OCI-LY7 (cell line): ENCODE measurements around the gene INSL3. TPM values are rescaled to one million over a fixed set of nuclear protein-coding genes. Genes with fewer than 3 reads are reported as not detected.

Experiments used
- BruUV-seq: library from RNA; stranded (reverse); fragments of 400-500 nt; replicated peaks from 2 replicates; lab custom pipeline; 2021; lab: Mats Ljungman, UMichigan
- CTCF ChIA-PET: fragments of 300-600 bp; sonication (Branson Sonifier 250); formaldehyde crosslinking; loops from one replicate; lab custom pipeline; 2022; ENCODE audit warnings: antibody characterized with exemption; ENCODE audit not compliant: unreplicated experiment; lab: Charles Lee
- POLR2A ChIA-PET: fragments of 300-600 bp; sonication (Branson Sonifier 250); formaldehyde crosslinking; loops from one replicate; lab custom pipeline; 2022; ENCODE audit warnings: antibody characterized with exemption; lab: Charles Lee
- DNase-seq: peaks from one replicate; pipeline ENCODE4 v3.0.0-alpha.2; 2015; ENCODE audit warnings: low spot score
- H2AFZ ChIP-seq: fragments of 200-600 bp; sonication (generic), shearing (Covaris generic); 2 replicates; pipeline ENCODE4 v1.6.1; 2014; ENCODE audit warnings: mild to moderate bottlenecking, antibody characterized with exemption, low read length, moderate library complexity
- H3K27ac ChIP-seq: fragments of 200-600 bp; sonication (generic); 2 replicates; pipeline ENCODE4 v1.5.1; 2014; ENCODE audit warnings: mixed run types, low read depth, mild to moderate bottlenecking, moderate library complexity, low read length, inconsistent platforms; ENCODE audit not compliant: poor library complexity, severe bottlenecking
- H3K36me3 ChIP-seq: fragments of 200-600 bp; sonication (generic); 2 replicates; pipeline ENCODE4 v1.6.1; 2014; ENCODE audit warnings: mild to moderate bottlenecking, antibody characterized with exemption, low read length, moderate library complexity, mixed read lengths; ENCODE audit not compliant: insufficient read depth
- H3K4me1 ChIP-seq: fragments of 200-600 bp; sonication (generic); 2 replicates; pipeline ENCODE4 v1.5.1; 2014; ENCODE audit warnings: mild to moderate bottlenecking, low read length; ENCODE audit not compliant: insufficient read depth, poor library complexity, severe bottlenecking
- H3K4me2 ChIP-seq: fragments of 200-600 bp; sonication (generic); 2 replicates; pipeline ENCODE4 v1.6.1; 2014; ENCODE audit warnings: mild to moderate bottlenecking, low read length
- H3K4me3 ChIP-seq: fragments of 200-600 bp; sonication (generic); 2 replicates; pipeline ENCODE4 v1.5.1; 2014; ENCODE audit warnings: mild to moderate bottlenecking, low read depth, low read length; ENCODE audit not compliant: poor library complexity, severe bottlenecking
- H3K79me2 ChIP-seq: fragments of 200-600 bp; sonication (generic); 2 replicates; pipeline ENCODE4 v1.6.1; 2016; ENCODE audit warnings: low read depth, mild to moderate bottlenecking, low read length, moderate library complexity, mixed read lengths; ENCODE audit not compliant: insufficient read depth
- H3K9me2 ChIP-seq: fragments of 200-600 bp; sonication (generic); 2 replicates; pipeline ENCODE4 v1.6.1; 2016; ENCODE audit warnings: mild to moderate bottlenecking, low read length, mixed read lengths; ENCODE audit not compliant: insufficient read depth
- H3K9me3 ChIP-seq: fragments of 200-600 bp; sonication (generic); 2 replicates; pipeline ENCODE4 v1.6.1; 2014; ENCODE audit warnings: mild to moderate bottlenecking, mixed run types, low read length, mixed read lengths
- H4K20me1 ChIP-seq: fragments of 200-600 bp; sonication (generic); 2 replicates; pipeline ENCODE4 v1.6.1; 2014; ENCODE audit warnings: mild to moderate bottlenecking, antibody characterized with exemption, low read length, moderate library complexity, mixed read lengths; ENCODE audit not compliant: insufficient read depth
- CTCF ChIP-seq: fragments of 200-600 bp; sonication (generic); conservative IDR thresholded peaks from 2 replicates; pipeline ENCODE4 v1.5.1; 2014; ENCODE audit warnings: mild to moderate bottlenecking, antibody characterized with exemption, low read length, moderate library complexity, mixed read lengths
- EZH2phosphoT487 ChIP-seq: fragments of 200-600 bp; sonication (generic); IDR thresholded peaks from 2 replicates; pipeline ENCODE4 v1.6.1; 2018; ENCODE audit warnings: low read depth, borderline replicate concordance, mild to moderate bottlenecking, mixed run types, antibody characterized with exemption, low read length, moderate library complexity, mixed read lengths
- intact Hi-C: fragments of 100-400 bp; cut with micrococcal nuclease; formaldehyde crosslinking; loops from one replicate; pipeline ENCODE4 v1.10.0; 2022; ENCODE audit not compliant: unreplicated experiment
- total RNA-seq, 2 experiments: library from RNA; depleted of rRNA in 1 of 2; stranded (reverse); fragments of >200 nt in 1 of 2; shearing (Covaris generic) in 1 of 2; gene quantifications; 2 replicates each; pipeline ENCODE4 v1.2.3, GENCODE V29; 2014 to 2022

INSL3 gene
- total RNA-seq, 2 experiments from 2014 or later = 0.25 to 0.38 TPM

- Histone ChIP-seq H3K79me2 (no peaks in the 10 kb centered on the region), H3K36me3 (peaks cover 11% of the 10 kb centered on the region), H3K4me3 (no peak overlapping the region), H3K4me2 (no peak overlapping the region), H4K20me1 (no peaks in the 10 kb centered on the region), H3K27ac (no peak overlapping the region), H3K9me2 (no peaks in the 10 kb centered on the region), H3K4me1 (peaks cover 21% of the 10 kb centered on the region), H3K9me3 (no peaks in the 10 kb centered on the region), H2AFZ (no peak overlapping the region)
- ChIA-PET CTCF (no interaction called here), POLR2A (no interaction called here)
- DNase-seq = no peak
- BruUV-seq = no TSS peak
- intact Hi-C loops = no loop called here
- no peak for TF ChIP-seq CTCF
- no peak for TF ChIP-seq EZH2phosphoT487
Measured at GRCh38 chr19:17843908-17844490, 22.7 kb upstream of the INSL3 start.

GRCh38 chr19:17843292-17843827, 22.0 kb upstream of the INSL3 start:
- intact Hi-C loops = no loop called here
- BruUV-seq = no TSS peak
- H3K36me3 ChIP-seq = peaks cover 12% of the 10 kb centered on the region
- no peaks in the 10 kb centered on the region for H3K9me3 ChIP-seq
- CTCF ChIA-PET = no interaction called here
- no peak overlapping the region for H3K27ac ChIP-seq
- no peaks in the 10 kb centered on the region for H3K79me2 ChIP-seq
- H2AFZ ChIP-seq = no peak overlapping the region
- POLR2A ChIA-PET = no interaction called here
- H3K4me2 ChIP-seq = no peak overlapping the region
- no peaks in the 10 kb centered on the region for H3K9me2 ChIP-seq
- no peaks in the 10 kb centered on the region for H4K20me1 ChIP-seq
- no peak for TF ChIP-seq EZH2phosphoT487
- TF ChIP-seq CTCF = no peak
- no peak overlapping the region for H3K4me3 ChIP-seq
- H3K4me1 ChIP-seq = peaks cover 14% of the 10 kb centered on the region
- no peak for DNase-seq

- Histone ChIP-seq H3K36me3 (peaks cover 17% of the 10 kb centered on the region), H4K20me1 (no peaks in the 10 kb centered on the region), H2AFZ (no peak overlapping the region), H3K4me3 (no peak overlapping the region), H3K27ac (no peak overlapping the region), H3K4me2 (no peak overlapping the region), H3K9me3 (no peaks in the 10 kb centered on the region), H3K79me2 (no peaks in the 10 kb centered on the region), H3K9me2 (no peaks in the 10 kb centered on the region), H3K4me1 (peaks cover 9% of the 10 kb centered on the region)
- POLR2A ChIA-PET = no interaction called here
- intact Hi-C loops = no loop called here
- CTCF ChIA-PET = no interaction called here
- DNase-seq = no peak
- no TSS peak for BruUV-seq
- TF ChIP-seq EZH2phosphoT487 = no peak
- TF ChIP-seq CTCF = no peak
Measured at GRCh38 chr19:17842663-17843291, 21.5 kb upstream of the INSL3 start.
